Keratinocyte (primary cell): ENCODE results near the gene SCN9A. TPM values are rescaled to one million over a fixed set of nuclear protein-coding genes. Genes with fewer than 3 reads are reported as not detected.

ENCODE experiments used
- DNase-seq: peaks from one replicate; pipeline ENCODE4 v3.0.0-alpha.2; 2011; ENCODE audit warnings: low read depth, missing footprints, low spot score
- FAIRE-seq: peaks from 2 replicates; lab custom pipeline; 2011; peaks lifted over from hg19 to GRCh38; lab: Jason Lieb, UNC
- H2AFZ ChIP-seq: 2 replicates; pipeline ENCODE4 v1.6.0; 2012; ENCODE audit warnings: low read length, control low read depth, inconsistent platforms; ENCODE audit not compliant: control insufficient read depth
- H3K27ac ChIP-seq: 2 replicates; pipeline ENCODE4 v1.5.1; 2011; ENCODE audit warnings: low read length; ENCODE audit not compliant: control insufficient read depth, insufficient read depth
- H3K27me3 ChIP-seq: 3 replicates; pipeline ENCODE4 v1.6.0; 2011; ENCODE audit warnings: low read length; ENCODE audit not compliant: control insufficient read depth, insufficient read depth; ENCODE audit errors: extremely low read depth
- H3K36me3 ChIP-seq, 2 experiments: 2 replicates in 1 of 2; 3 replicates in 1 of 2; pipeline ENCODE4 v1.5.1; 2011; ENCODE audit warnings: low read length in 2 of 2, mild to moderate bottlenecking in 1 of 2; ENCODE audit not compliant: control insufficient read depth in 2 of 2, insufficient read depth in 2 of 2; ENCODE audit errors: extremely low read depth in 1 of 2
- H3K4me1 ChIP-seq: 3 replicates; pipeline ENCODE4 v1.5.1; 2011; ENCODE audit warnings: low read length; ENCODE audit not compliant: control insufficient read depth, insufficient read depth; ENCODE audit errors: extremely low read depth
- H3K4me2 ChIP-seq: 3 replicates; pipeline ENCODE4 v1.6.0; 2011; ENCODE audit warnings: low read depth, low read length; ENCODE audit not compliant: control insufficient read depth, insufficient read depth; ENCODE audit errors: extremely low read depth
- H3K4me3 ChIP-seq, 3 experiments: fragments of 200-600 bp in 1 of 3; sonication (generic) in 1 of 3; 2 replicates in 2 of 3; 3 replicates in 1 of 3; pipeline ENCODE4 v1.5.1; 2011 to 2016; ENCODE audit warnings: low read length in 3 of 3, mild to moderate bottlenecking in 3 of 3, control low read depth in 2 of 3, inconsistent platforms in 1 of 3, low read depth in 1 of 3, mixed read lengths in 1 of 3, mixed run types in 1 of 3, moderate library complexity in 1 of 3; ENCODE audit not compliant: control insufficient read depth in 2 of 3, insufficient read depth in 2 of 3; ENCODE audit errors: extremely low read depth in 1 of 3
- H3K79me2 ChIP-seq: 2 replicates; pipeline ENCODE4 v1.6.0; 2012; ENCODE audit warnings: low read length; ENCODE audit not compliant: control insufficient read depth, insufficient read depth
- H3K9ac ChIP-seq: 3 replicates; pipeline ENCODE4 v1.6.0; 2011; ENCODE audit warnings: low read length; ENCODE audit not compliant: control insufficient read depth, insufficient read depth; ENCODE audit errors: extremely low read depth
- H3K9me1 ChIP-seq: 3 replicates; pipeline ENCODE4 v1.6.0; 2011; ENCODE audit warnings: low read length; ENCODE audit not compliant: control insufficient read depth, insufficient read depth; ENCODE audit errors: extremely low read depth
- H3K9me3 ChIP-seq: 2 replicates; pipeline ENCODE4 v1.5.1; 2012; ENCODE audit warnings: low read depth, low read length; ENCODE audit not compliant: control insufficient read depth
- H4K20me1 ChIP-seq: 3 replicates; pipeline ENCODE4 v1.6.0; 2011; ENCODE audit warnings: low read length; ENCODE audit not compliant: control insufficient read depth, insufficient read depth; ENCODE audit errors: extremely low read depth
- CTCF ChIP-seq, 3 experiments: IDR thresholded peaks in 1 of 3; conservative IDR thresholded peaks in 1 of 3; optimal IDR thresholded peaks in 1 of 3; 2 replicates in 2 of 3; 3 replicates in 1 of 3; pipeline versions ENCODE3 to v1.5.1; 2011; ENCODE audit warnings: low read length in 3 of 3, mild to moderate bottlenecking in 3 of 3, moderate library complexity in 2 of 3, control low read depth in 1 of 3, inconsistent platforms in 1 of 3; ENCODE audit not compliant: insufficient read depth in 2 of 3; ENCODE audit errors: extremely low read depth in 1 of 3
- EZH2 ChIP-seq: IDR thresholded peaks from one replicate; pipeline ENCODE4 v1.6.1; 2012; ENCODE audit warnings: inconsistent platforms, mild to moderate bottlenecking, low read length, moderate library complexity
- dilution Hi-C: fragments of 300-500 bp; cut with MboI; formaldehyde crosslinking; loops from one replicate; pipeline ENCODE4 v1.7.0; 2020; ENCODE audit warnings: low sequenced_read_pairs; ENCODE audit not compliant: extremely low pct_ligation_motif_present
- polyA plus RNA-seq, 5 experiments: library from polyadenylated mRNA; depleted of rRNA in 3 of 5; stranded (reverse) in 3 of 5; stranded (forward) in 1 of 5; unstranded in 1 of 5; fragments of >200 nt; gene quantifications; 1 replicate in 1 of 5; 2 replicates in 3 of 5; 3 replicates in 1 of 5; pipeline versions ENCODE4 v1.2.1 to v1.2.3, GENCODE V29; 2011 to 2012; ENCODE audit warnings: missing spikeins in 2 of 5, low read depth in 1 of 5, low replicate concordance in 1 of 5

The SCN9A gene
- polyA plus RNA-seq, 1 donor (not counting 4 experiments of a cell fraction or from before 2014, with no cell fraction given) = 0.10 TPM

DNA sequence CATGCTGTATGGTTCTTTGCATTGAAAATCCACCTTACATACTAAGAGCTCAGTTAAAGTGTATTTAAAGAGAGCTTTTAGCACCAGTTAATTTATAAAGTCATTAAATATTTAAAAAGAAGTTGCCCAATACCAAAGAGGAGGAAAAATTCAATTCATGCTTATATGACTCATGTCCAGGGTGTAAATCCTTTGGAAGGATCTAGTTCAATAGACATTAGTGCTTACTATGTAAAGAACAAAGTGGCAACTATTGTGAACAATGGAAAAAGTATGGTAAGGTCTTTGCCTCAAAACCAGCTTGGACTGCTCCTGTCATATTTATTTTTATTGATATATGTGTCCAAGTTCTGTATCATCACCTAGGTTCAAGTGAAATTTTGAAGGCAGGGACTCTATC, 90.5 kb downstream of the SCN9A start:
- Histone ChIP-seq H3K4me2 (no peak overlapping the region), H3K79me2 (no peaks in the 10 kb centered on the region), H3K4me3 (no peak overlapping the region), H3K27me3 (no peaks in the 10 kb centered on the region), H3K27ac (no peak overlapping the region), H3K9me1 (no peaks in the 10 kb centered on the region), H2AFZ (no peak overlapping the region), H3K36me3 (no peaks in the 10 kb centered on the region), H3K4me1 (no peaks in the 10 kb centered on the region), H3K9ac (no peak overlapping the region), H4K20me1 (no peaks in the 10 kb centered on the region), H3K9me3 (no peaks in the 10 kb centered on the region)
- TF ChIP-seq EZH2 = no peak
- no peak for TF ChIP-seq CTCF (optimal IDR thresholded peaks at IDR 0.05 in 1 of 3, IDR thresholded peaks at IDR 0.05 in 1 of 3, conservative IDR thresholded peaks at IDR 0.05 in 1 of 3; ENCODE audit: extremely low read depth in 1 of 3, insufficient read depth in 2 of 3, low read length in 3 of 3)
- DNase-seq (no peak), FAIRE-seq (no peak)
- dilution Hi-C loops = no loop called here

GRCh38 chr2:166284359-166284758, 91.4 kb downstream of the SCN9A start:
- DNase-seq = no peak
- no peak for TF ChIP-seq EZH2
- no peak for TF ChIP-seq CTCF (optimal IDR thresholded peaks at IDR 0.05 in 1 of 3, IDR thresholded peaks at IDR 0.05 in 1 of 3, conservative IDR thresholded peaks at IDR 0.05 in 1 of 3; ENCODE audit: extremely low read depth in 1 of 3, insufficient read depth in 2 of 3, low read length in 3 of 3)
- no peak overlapping the region for H3K4me3 ChIP-seq
- no peaks in the 10 kb centered on the region for H3K9me1 ChIP-seq
- no peaks in the 10 kb centered on the region for H3K79me2 ChIP-seq
- no peak overlapping the region for H3K9ac ChIP-seq
- no peak overlapping the region for H3K4me2 ChIP-seq
- H3K27me3 ChIP-seq = no peaks in the 10 kb centered on the region
- no peaks in the 10 kb centered on the region for H3K36me3 ChIP-seq
- H2AFZ ChIP-seq = no peak overlapping the region
- no peak for FAIRE-seq
- dilution Hi-C loops = no loop called here
- no peaks in the 10 kb centered on the region for H3K4me1 ChIP-seq
- no peak overlapping the region for H3K27ac ChIP-seq
- no peaks in the 10 kb centered on the region for H4K20me1 ChIP-seq
- H3K9me3 ChIP-seq = no peaks in the 10 kb centered on the region
